HG03442 (cell line): ENCODE data around the gene GNAI2.
A peak's percentile ranks its signal among the peaks of the same experiment; 100 is the strongest.

ENCODE experiments used
- ATAC-seq: cut with Tn5 transposase; IDR thresholded peaks from one replicate; pipeline ENCODE4 v1.9.1; 2021; ENCODE audit warnings: mild to moderate bottlenecking, moderate library complexity; ENCODE audit not compliant: unreplicated experiment

Gene GNAI2

DNA sequence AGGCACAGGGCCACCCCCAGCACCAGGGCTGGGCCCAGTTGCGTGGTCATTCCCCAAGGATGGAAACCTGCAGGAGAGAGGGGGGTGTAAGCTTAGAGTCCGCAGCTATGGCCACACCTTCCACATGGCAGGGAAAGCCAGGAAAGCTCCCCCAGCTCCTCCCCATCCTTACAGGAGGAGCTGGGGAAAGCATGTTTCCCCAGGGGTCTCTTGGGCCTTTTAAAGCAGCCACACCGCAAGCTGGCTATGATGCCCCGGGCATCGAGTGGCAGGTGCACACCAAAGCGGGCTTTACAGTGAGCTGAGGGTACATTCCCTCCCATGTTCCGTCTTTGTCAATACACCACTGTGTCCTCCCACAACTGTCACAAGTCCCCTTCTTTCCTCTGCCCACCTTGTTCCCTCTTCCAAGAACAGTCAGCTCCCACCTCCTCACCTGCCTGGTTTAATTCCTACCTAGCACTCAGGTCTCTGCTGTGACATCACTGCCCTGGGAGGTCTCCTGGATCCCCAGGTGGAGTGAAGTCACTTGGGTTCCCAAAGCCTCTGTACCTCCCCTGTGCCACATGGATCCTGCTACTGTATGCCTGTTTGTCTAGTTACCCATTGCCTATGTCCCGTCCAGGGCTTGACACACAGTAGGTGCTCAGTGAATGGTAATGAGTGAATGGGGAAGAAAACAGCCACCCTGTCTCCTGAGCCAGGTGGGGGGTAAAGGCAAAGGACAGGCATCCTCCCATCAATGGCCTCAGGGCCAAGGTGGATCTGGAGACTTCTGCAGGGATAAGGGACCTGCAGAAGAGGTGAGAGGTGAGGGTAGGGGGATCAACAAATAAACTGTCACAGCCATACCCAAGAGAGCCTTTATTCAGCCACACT lies 59.8 kb downstream of the GNAI2 start:
- no peak for ATAC-seq

DNA sequence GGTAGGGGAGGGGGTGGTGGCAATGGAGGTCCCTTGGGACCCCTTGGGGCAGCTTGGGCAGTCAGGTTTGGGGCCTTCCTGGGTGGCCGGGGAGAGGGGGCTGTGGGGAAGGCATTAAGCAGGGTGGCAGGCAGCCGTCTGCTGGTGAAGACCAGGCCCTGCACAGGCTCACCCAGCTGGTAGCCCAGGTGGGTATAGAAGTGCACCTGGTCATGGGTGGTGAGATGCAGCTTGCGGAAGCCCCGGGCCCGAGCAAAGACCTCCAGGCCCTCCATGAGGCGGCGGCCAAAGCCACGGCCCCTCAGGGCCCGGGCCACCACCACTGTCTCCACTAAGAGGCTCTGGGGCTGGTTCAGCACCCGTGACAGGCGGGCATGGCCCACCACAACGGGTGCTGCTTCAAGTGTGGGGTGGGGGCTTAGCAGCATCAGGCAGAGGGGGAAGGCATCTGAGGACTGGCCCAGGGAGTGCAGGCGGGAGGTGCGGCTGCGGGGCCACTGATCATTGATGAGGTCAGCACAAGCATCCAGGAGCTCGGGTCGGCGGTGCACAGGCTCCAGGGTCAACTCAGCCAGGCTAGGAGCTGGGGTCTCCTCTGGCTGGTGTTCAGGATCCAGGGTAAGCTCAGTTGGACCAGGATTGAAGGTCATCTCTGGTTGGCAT lies 60.8 kb downstream of the GNAI2 start:
- no peak for ATAC-seq

DNA sequence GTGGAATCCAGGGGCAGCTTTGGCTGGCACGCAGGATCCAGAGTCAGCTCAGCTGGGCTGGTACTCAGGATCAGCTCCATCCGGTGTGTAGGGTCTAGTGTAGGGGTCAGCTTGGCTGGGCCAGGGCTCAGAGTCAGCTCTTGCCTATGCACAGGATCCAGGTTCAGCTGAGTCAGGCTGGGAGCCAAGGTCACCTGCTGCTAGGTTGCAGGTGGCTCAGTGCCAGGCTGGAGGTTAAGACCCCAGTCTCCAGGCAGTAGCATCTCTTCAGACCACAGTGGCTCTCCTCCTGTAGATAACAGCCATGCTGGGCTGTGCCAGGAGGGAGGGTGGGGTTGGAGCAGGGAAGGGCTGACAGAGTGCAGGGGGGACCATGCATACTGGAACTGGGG lies 61.4 kb downstream of the GNAI2 start:
- no peak for ATAC-seq

DNA sequence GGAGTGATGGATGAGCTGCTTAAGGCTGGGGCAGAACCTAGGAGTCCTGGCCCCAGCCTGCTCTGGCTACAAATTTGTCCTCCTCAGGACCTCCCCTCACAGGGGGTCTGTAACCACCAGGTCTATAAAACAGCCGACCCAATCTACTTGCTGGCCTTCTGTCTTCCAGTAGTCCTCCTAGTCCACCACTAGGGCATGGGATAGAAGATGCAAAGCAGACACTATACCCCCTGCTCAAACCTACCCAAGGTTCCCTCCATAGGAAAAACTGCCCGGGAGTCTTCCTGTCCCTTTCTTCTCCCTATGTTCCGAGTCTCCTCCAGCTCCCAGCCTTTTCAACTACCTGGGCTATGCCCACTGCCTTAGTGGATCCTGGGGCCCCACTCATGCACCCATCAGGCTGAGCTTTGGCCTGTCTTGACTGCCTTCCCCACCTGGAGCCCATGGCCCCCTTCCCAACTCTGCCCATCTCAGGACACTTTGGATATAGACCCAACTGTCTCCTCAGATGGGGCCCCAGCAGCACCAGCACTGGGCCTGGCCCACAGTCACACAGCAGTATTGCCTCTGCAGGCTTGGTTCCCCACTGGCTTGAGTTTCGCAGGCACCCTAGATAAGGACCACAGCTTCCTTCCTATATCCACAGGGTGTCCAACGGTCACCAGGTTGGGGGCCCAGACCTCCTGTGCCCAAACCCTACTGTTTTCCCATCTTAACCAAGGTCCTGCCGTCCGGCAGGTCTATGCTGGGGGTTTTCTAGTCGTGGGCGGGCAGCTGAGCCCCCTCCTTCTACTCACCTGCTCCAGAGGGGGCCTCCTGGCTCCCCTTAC lies 62.1 kb downstream of the GNAI2 start:
- no peak for ATAC-seq

DNA sequence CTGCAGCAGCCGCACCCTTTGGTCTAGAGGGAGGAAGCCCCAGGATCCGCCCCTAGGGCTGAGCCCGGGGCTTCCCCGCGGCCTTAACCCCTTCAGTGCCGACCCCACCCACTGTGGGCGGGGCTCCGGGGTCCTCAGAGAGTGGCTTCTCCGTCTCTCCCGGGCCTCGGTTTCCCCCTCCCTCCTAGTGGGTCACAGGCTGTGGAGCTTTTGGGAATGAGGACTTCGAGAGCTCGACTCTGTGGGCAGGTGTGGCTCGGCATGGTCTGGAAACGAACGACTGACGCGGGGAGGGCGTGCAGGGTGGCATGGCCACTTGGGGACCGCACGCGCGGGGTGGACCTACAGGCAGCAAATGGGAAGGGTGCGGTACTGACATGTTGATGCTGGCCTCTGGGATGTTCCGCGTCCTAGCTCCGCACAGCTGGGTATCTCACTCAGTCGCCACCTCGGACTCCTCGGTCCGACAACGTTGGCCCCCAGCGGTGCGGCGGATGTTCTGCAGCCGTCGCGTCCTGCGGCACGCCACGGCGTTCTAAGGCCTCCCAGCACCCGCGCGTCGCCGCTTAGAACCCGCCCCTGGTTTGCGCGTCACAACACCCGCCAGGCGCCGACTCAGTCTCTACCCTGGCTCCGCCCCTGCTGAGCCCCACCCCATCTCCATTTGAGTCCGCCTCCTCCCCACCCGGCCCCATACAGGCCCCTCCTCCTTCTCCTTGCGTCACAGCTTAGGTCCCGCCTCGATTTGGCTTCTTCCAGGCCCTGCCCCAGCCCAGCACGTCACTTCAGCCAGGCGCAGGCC lies 63.0 kb downstream of the GNAI2 start, which contains the start of the genes HYAL3 and NAA80:
Gene HYAL3, minus strand, starts transcription at position 570 of the 802 bp plus-strand sequence. CDS start 3,803 bp downstream, outside the sequence.
Gene NAA80, minus strand, starts transcription at position 570 of the 802 bp plus-strand sequence. CDS start 1,942 bp downstream, outside the sequence.
- peak; percentile 78 for ATAC-seq

DNA sequence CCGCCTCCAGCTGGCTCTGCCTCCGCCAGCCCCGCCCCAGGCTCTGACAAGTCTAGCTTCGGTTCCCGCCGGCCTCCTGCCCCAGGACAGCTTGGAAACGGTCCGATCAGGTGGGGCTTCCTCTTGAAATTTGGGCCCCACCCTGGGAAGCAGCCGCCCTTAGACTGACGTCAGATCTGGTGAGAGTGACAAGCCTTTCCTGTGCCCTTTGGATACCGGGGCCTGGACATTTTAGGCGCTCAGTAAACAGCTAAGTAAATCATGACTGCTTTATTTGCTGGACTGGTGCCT lies 63.6 kb downstream of the GNAI2 start:
- no peak for ATAC-seq

DNA sequence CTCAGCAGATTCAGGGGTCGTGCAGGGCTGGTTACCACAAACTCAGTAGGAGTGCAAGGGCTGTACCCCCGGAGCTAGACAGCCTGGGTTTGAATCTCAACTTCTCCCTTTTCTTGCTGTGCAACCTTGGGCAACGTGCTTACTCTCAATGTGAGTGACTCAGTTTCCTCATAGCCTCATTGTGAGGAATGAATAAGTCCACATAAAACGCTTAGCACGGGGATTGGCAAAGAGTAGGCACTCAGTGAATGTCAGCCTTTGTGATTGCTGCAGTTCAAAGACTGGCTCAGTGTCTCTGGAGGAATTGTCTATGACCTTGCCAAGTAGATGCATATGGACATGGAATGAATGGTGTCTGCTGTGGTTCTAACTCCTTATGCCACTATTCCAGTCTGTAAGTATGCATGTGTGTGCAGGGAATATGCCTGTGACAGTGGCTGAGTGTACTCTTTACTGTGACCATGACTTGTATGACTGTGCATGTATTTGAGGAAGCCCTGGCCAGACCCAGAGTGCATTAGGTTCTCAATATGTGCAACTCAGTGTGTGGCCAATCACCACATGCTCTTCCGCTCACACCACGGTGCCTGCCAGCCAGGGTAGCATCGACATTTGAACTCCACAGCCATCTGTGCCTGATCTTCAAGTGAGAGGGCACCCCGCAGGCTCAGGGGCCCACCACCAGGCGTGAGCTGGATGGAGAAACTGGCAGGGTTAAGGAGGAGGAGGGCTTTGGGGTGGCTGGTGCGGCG lies 64.1 kb downstream of the GNAI2 start:
- ATAC-seq: no peak

DNA sequence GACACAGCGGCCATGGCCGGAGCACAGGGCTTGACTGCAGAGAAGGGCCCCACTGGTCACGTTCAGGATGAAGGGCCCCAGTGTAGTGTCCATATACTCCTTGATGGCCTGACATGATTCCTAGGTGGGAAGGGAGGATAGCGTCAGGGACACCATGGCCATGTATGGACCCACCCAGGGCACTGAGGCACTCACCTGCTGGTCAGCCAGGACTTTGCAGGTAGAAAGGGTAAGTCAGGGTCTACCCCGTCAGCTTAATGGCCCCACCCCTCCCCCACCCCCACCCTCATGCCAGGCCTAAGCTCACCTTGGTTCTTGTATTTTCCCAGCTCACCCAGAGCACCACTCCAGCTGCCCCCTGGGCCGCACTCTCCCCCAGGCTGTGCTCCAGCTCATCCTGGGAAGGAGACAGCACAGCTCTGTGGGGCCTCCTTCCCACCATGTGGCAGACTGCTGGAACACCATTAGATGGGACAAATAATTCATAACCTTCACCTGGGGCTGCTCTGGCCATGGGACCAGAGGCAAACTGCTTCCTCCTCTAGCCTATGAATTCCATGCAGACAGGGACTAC lies 64.8 kb downstream of the GNAI2 start:
- no peak for ATAC-seq

DNA sequence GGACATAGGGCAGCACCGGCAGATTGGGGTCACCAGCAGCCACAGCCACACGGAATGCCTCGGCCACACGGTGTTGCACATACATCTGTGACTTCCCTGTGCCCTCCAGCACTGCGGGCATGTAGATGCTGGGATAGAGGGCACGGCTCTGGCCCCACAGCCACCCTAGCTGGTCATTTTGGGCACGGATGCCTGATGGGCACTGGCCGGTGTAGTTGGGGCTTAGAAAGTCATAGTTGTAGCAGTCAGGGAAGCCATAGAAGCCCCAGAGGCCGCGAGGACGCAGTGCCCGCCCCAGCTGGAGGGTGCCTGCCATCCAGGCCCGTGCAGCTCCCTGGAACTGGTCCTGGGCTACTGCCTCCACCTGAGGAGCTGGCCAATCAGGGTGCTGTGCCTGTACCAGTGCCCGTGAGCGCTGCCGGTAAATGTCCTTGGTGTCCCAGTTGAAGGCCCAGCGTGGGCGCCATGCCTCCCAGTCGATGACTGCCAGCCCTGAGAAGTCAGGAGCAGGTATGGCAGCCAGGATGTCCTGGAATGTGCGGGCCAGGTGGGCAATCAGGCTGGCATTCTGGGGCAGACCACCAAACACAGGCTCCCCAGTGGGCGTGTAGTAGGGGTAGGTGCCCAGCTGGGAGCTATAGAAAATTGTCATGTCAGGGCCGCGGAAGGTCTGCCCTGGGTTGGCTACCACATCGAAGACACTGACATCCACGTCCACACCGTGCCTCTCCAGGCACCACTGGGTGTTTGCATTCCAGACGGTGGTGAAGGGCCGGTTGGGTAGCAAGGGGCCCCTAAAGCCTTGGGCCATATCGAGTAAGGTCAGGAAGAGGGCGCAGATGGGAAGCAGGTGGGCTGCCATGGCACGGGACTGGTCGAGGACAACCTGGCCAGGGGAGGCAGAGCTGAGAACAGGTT lies 66.3 kb downstream of the GNAI2 start:
- ATAC-seq: no peak

DNA sequence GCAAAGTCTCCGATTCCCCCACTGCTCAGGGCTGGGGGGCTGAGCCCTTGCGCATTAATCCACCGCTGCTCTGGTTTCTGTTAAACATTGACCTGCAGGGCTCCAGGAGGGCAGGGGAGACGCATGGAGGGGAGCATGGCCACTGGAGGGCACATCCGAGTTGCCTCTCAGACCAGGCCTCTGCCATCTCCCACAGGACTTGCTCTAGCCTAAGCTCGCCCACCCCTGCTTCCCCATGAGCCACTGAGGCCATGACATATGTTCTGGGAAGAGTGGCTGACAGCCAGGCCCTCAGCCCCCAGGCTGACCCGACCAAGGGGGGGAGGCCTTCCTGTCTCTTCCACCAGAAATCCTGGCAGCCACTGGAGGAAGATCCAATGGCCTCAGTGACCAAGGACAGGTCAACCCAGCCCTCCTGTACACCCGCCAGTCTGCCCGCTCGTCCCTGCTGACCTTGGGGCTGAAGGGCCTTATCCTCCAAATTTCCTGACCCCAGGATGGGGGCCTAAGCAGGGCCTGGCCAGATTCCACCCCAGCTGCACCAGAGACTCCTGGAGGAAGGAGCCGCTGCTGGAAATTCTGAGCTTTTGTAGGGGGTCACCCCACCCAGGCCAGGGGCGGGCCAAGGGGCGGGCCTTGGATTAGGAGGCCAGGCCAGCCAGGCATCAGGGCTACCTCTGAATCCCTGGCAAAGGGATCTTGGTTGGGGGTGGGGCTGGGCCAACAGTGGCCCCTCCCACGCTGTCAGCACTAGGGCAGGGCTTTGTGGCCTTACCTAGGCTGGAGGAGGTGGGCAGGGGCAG lies 67.2 kb downstream of the GNAI2 start, which contains the start of gene HYAL1:
Gene HYAL1, minus strand, starts transcription at position 562 of the 803 bp plus-strand sequence. CDS start 618 bp downstream, outside the sequence.
- ATAC-seq: no peak

DNA sequence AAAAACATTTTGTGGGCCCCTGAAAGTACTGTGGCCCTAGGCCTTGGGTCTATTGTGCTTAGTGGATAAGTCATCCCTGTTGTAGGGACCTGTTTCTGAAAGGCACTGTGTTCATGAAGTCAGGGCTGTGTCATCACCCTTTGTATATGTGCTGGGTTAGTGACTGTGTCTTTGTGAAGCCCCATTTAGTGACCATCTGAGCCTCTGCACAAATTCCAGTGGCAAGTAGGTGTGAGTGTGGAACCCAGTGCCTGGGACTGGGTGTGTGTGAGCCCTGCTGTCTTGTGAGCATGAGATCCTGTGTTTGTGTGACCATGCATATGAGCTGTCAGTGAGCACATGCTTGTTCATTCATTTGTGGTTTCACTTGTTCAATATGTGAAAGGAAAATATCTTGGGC lies 68.6 kb downstream of the GNAI2 start:
- no peak for ATAC-seq
